Measurements from ENCODE around the gene ARL8B. TPM values are rescaled to one million over a fixed set of nuclear protein-coding genes. Genes with fewer than 3 reads are reported as not detected.
"Not testable (repeated sequence)": the region's sequence is repeated elsewhere in the genome, so short reads cannot be mapped to it uniquely, and the experiment has no call there.

Gene ARL8B
- total RNA-seq, 1 experiment from 2014 or later, result 28.3 TPM

GRCh38 chr3:5105050-5105449 is 17.0 kb upstream of the ARL8B start:
- ChIA-PET CTCF (no interaction called here), POLR2A (no interaction called here)
- no peaks in the 10 kb centered on the region for H3K27me3 Mint-ChIP-seq (ENCODE audit: low read depth)
- H3K36me3 Mint-ChIP-seq, result no peaks in the 10 kb centered on the region
- no peak for TF ChIP-seq PREB (CRISPR knock-in tag; IDR thresholded peaks at IDR 0.05; ENCODE audit: borderline replicate concordance)
- no peak for TF ChIP-seq ATF3 (CRISPR knock-in tag; conservative IDR thresholded peaks at IDR 0.05)
- TF ChIP-seq ETV6 (CRISPR knock-in tag; IDR thresholded peaks at IDR 0.05), result no peak
- TF ChIP-seq ZNF281 (CRISPR knock-in tag; IDR thresholded peaks at IDR 0.05), result no peak
- no peak for TF ChIP-seq TP53 (CRISPR knock-in tag; IDR thresholded peaks at IDR 0.05)
- TF ChIP-seq ZNF423 (CRISPR knock-in tag; IDR thresholded peaks at IDR 0.05), result no peak
- peaks cover 11% of the 10 kb centered on the region for H3K4me1 Mint-ChIP-seq
- H3K4me3 Mint-ChIP-seq, result no peak overlapping the region
- H3K27ac Mint-ChIP-seq, result no peak overlapping the region
- H3K9me3 Mint-ChIP-seq, result no peaks in the 10 kb centered on the region
- no peak for ATAC-seq
- DNase-seq (ENCODE audit: low spot score), result no peak

GRCh38 chr3:5106371-5106770 is 15.7 kb upstream of the ARL8B start:
- CTCF ChIA-PET, result interaction anchor here (0.7 kb wide), 1 partner anchor 60 kb away, joined by 3 read pairs; no protein-coding TSS in a partner anchor
- H3K4me1 Mint-ChIP-seq, result peaks cover 11% of the 10 kb centered on the region
- DNase-seq (ENCODE audit: low spot score); POLR2A ChIA-PET; ATAC-seq; H3K27me3 Mint-ChIP-seq (ENCODE audit: low read depth); H3K9me3 Mint-ChIP-seq; H3K36me3 Mint-ChIP-seq; H3K27ac Mint-ChIP-seq; H3K4me3 Mint-ChIP-seq: not testable (repeated sequence)

GRCh38 chr3:5106933-5107334 is 15.2 kb upstream of the ARL8B start:
- H3K36me3 Mint-ChIP-seq; POLR2A ChIA-PET; H3K27me3 Mint-ChIP-seq (ENCODE audit: low read depth); H3K27ac Mint-ChIP-seq; DNase-seq (ENCODE audit: low spot score); ATAC-seq; H3K9me3 Mint-ChIP-seq; H3K4me3 Mint-ChIP-seq: not testable (repeated sequence)
- CTCF ChIA-PET, result interaction anchor here (0.7 kb wide), 2 partner anchors 60 to 395 kb away, joined by 3 read pairs; no protein-coding TSS in a partner anchor
- H3K4me1 Mint-ChIP-seq, result peaks cover 11% of the 10 kb centered on the region

GRCh38 chr3:5110337-5110736 is 11.8 kb upstream of the ARL8B start:
- TF ChIP-seq CBFB (CRISPR knock-in tag; IDR thresholded peaks at IDR 0.05; ENCODE audit: low read depth) (no peak), TP53 (CRISPR knock-in tag; IDR thresholded peaks at IDR 0.05) (no peak), ATF6 (CRISPR knock-in tag; IDR thresholded peaks at IDR 0.05) (no peak)
- H3K27me3 Mint-ChIP-seq (ENCODE audit: low read depth), result no peaks in the 10 kb centered on the region
- no peaks in the 10 kb centered on the region for H3K36me3 Mint-ChIP-seq
- POLR2A ChIA-PET, result no interaction called here
- H3K9me3 Mint-ChIP-seq, result peaks cover 4% of the 10 kb centered on the region
- ATAC-seq, result no peak
- CTCF ChIA-PET, result no interaction called here
- no peak for DNase-seq (ENCODE audit: low spot score)
- no peak overlapping the region for H3K27ac Mint-ChIP-seq
- H3K4me3 Mint-ChIP-seq, result no peak overlapping the region
- peaks cover 6% of the 10 kb centered on the region for H3K4me1 Mint-ChIP-seq

GRCh38 chr3:5112043-5112442 is 10.0 kb upstream of the ARL8B start:
- Mint-ChIP-seq H3K27me3 (ENCODE audit: low read depth) (no peaks in the 10 kb centered on the region), H3K9me3 (peaks cover 9% of the 10 kb centered on the region), H3K27ac (no peak overlapping the region), H3K36me3 (no peaks in the 10 kb centered on the region), H3K4me3 (no peak overlapping the region), H3K4me1 (no peaks in the 10 kb centered on the region)
- ATAC-seq (no peak), DNase-seq (ENCODE audit: low spot score) (no peak)
- CTCF ChIA-PET, result no interaction called here
- POLR2A ChIA-PET, result no interaction called here
- TF ChIP-seq ZNF219 (CRISPR knock-in tag; IDR thresholded peaks at IDR 0.05; ENCODE audit: borderline replicate concordance) (no peak), AFF4 (CRISPR knock-in tag; IDR thresholded peaks at IDR 0.05; ENCODE audit: borderline replicate concordance) (no peak), MXD4 (CRISPR knock-in tag; IDR thresholded peaks at IDR 0.05; ENCODE audit: borderline replicate concordance) (no peak), OVOL2 (CRISPR knock-in tag; IDR thresholded peaks at IDR 0.05; ENCODE audit: borderline replicate concordance) (no peak), CBFB (CRISPR knock-in tag; IDR thresholded peaks at IDR 0.05; ENCODE audit: low read depth) (no peak), ZNF425 (CRISPR knock-in tag; conservative IDR thresholded peaks at IDR 0.05) (no peak)
